GM12865 (cell line): Measurements from ENCODE around the gene NECAB3.

Experiments used
- DNase-seq: peaks from one replicate; pipeline ENCODE4 v3.0.0; 2010; ENCODE audit warnings: low read depth
- H3K4me3 ChIP-seq: 2 replicates; pipeline ENCODE4 v1.5.1; 2011; ENCODE audit warnings: mild to moderate bottlenecking, low read depth, low read length, control low read depth
- TF ChIP-seq, protein P1 (sequence below): IDR thresholded peaks from 2 replicates; pipeline ENCODE4 v1.5.1; 2011; ENCODE audit warnings: low read length, control low read depth, low read depth, inconsistent platforms; ENCODE audit not compliant: insufficient read depth; ENCODE audit errors: missing control alignments

Gene NECAB3

GRCh38 chr20:33612001-33612400, 62.2 kb downstream of the NECAB3 start:
- TF ChIP-seq, protein P1, sequence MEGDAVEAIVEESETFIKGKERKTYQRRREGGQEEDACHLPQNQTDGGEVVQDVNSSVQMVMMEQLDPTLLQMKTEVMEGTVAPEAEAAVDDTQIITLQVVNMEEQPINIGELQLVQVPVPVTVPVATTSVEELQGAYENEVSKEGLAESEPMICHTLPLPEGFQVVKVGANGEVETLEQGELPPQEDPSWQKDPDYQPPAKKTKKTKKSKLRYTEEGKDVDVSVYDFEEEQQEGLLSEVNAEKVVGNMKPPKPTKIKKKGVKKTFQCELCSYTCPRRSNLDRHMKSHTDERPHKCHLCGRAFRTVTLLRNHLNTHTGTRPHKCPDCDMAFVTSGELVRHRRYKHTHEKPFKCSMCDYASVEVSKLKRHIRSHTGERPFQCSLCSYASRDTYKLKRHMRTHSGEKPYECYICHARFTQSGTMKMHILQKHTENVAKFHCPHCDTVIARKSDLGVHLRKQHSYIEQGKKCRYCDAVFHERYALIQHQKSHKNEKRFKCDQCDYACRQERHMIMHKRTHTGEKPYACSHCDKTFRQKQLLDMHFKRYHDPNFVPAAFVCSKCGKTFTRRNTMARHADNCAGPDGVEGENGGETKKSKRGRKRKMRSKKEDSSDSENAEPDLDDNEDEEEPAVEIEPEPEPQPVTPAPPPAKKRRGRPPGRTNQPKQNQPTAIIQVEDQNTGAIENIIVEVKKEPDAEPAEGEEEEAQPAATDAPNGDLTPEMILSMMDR = no peak
- DNase-seq = no peak
- no peak overlapping the region for H3K4me3 ChIP-seq

DNA sequence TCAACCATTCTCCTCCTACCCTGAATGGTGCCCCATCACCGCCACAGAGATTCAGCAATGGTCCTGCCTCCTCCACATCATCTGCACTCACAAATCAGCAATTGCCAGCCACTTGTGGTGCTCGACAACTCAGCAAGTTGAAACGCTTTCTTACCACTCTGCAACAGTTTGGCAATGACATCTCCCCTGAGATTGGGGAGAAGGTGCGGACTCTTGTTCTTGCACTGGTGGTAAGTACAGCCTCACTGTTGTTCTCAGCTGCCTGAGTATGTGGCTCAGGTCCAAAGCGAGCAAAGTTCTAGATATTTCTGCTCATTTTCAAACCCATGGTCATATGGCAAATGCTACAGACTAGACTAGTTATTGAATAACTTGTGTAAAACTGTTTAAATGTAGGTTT, 63.1 kb downstream of the NECAB3 start:
- H3K4me3 ChIP-seq = no peak overlapping the region
- DNase-seq = no peak
- TF ChIP-seq, protein P1 = no peak

- H3K4me3 ChIP-seq = no peak overlapping the region
- DNase-seq = peak; percentile 4
- TF ChIP-seq, protein P1 = no peak
Observed at GRCh38 chr20:33609504-33609903, 64.7 kb downstream of the NECAB3 start.
